ENCODE data around the gene FBXO2.

GRCh38 chr1:11693917-11694316 lies 39.7 kb upstream of the FBXO2 start:
- TF ChIP-seq SIN3A (IDR thresholded peaks at IDR 0.05; ENCODE audit: low read depth, low read length) (no peak), FOS (IDR thresholded peaks at IDR 0.05; ENCODE audit: borderline replicate concordance, extremely low read depth, insufficient read length) (no peak), SMAD5 (IDR thresholded peaks at IDR 0.05; ENCODE audit: low read depth) (no peak), IRF4 (IDR thresholded peaks at IDR 0.05; ENCODE audit: low read depth, low read length) (no peak)
- TF ChIP-seq, protein P1, sequence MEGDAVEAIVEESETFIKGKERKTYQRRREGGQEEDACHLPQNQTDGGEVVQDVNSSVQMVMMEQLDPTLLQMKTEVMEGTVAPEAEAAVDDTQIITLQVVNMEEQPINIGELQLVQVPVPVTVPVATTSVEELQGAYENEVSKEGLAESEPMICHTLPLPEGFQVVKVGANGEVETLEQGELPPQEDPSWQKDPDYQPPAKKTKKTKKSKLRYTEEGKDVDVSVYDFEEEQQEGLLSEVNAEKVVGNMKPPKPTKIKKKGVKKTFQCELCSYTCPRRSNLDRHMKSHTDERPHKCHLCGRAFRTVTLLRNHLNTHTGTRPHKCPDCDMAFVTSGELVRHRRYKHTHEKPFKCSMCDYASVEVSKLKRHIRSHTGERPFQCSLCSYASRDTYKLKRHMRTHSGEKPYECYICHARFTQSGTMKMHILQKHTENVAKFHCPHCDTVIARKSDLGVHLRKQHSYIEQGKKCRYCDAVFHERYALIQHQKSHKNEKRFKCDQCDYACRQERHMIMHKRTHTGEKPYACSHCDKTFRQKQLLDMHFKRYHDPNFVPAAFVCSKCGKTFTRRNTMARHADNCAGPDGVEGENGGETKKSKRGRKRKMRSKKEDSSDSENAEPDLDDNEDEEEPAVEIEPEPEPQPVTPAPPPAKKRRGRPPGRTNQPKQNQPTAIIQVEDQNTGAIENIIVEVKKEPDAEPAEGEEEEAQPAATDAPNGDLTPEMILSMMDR (IDR thresholded peaks at IDR 0.05 in 2 of 3, conservative IDR thresholded peaks at IDR 0.05 in 1 of 3; ENCODE audit: control insufficient read depth in 2 of 3, extremely low read depth in 1 of 3, insufficient read depth in 1 of 3, low read depth in 3 of 3, low read length in 3 of 3): no peak

All from GM12878 (cell line).